Uterus (tissue), 2 donors: ENCODE data around the gene ATP6V0A4.

Experiments used
- CTCF ChIP-seq, 4 experiments: fragments of 200-600 bp in 2 of 4; fragments of 450-650 bp in 2 of 4; sonication (generic) in 2 of 4; IDR thresholded peaks; one replicate each; pipeline ENCODE4 v1.5.1; 2016 to 2019; ENCODE audit warnings: antibody characterized with exemption in 4 of 4, mild to moderate bottlenecking in 2 of 4, moderate library complexity in 1 of 4
- POLR2A ChIP-seq, 2 donors: fragments of 450-650 bp; IDR thresholded peaks; one replicate each; pipeline ENCODE4 v1.6.1; 2016; ENCODE audit warnings: antibody characterized with exemption in 2 of 2, mild to moderate bottlenecking in 1 of 2, moderate library complexity in 1 of 2

- TF ChIP-seq CTCF (IDR thresholded peaks at IDR 0.05), result no peak
- TF ChIP-seq POLR2A (IDR thresholded peaks at IDR 0.05), result no peak
Observed at GRCh38 chr7:138661069-138661635, 136.8 kb downstream of the ATP6V0A4 start.
